DLD1 (cell line): ENCODE measurements around the gene ERC2.

Experiments used
- in situ Hi-C: cut with HindIII; loops from 2 replicates; pipeline ENCODE4 v1.10.0; 2017; ENCODE audit warnings: low sequenced_read_pairs

Gene ERC2

GRCh38 chr3:56370991-56371775 is 97.1 kb downstream of the ERC2 start:
- in situ Hi-C loops: no loop called here

- in situ Hi-C loops: no loop called here
Observed at GRCh38 chr3:56369914-56370313, 98.4 kb downstream of the ERC2 start.

DNA sequence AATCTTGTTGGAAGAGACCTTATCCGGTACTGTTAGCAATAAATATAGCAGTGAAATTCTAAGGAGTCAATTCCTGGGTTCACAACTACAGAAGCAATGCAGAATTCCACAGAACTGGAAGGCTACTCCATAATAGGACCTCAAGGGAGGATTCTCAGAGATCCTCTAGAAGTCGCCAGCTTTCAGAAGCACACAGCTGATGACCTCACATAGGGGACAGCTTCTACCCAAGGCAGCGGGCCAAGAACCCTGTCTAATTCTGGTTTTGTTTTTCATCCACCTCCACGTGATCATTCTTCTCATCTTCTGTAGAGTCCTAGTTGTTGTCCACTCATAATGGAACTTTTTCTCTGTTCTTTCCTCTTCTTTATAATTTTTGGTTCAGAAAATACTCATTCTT is 99.4 kb downstream of the ERC2 start:
- in situ Hi-C loops: no loop called here

DNA sequence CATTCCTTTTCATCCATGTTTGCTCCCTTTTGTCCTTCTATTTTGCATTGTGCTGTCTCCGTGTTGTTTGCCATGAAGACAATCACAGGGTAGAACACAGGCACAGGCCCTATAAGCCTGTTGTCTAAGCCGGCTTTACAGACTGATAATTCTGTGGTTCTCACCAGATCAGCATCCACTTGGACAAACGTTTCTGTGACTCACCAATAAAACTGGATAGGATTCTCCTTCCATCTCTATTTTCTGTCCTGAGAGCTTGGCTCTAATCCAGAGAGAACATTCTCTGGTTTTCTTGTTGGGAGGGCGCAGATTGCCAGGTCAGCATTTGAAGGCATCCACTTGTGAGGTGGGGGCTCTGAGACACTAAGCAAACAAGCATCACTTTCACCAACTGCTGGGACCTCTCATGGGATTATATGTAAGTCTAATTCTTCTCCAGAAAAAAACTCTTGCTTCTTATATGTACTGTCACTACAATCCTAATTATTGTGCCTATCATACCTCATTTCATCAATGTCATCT is 101.6 kb downstream of the ERC2 start:
- in situ Hi-C loops: no loop called here

- in situ Hi-C loops: no loop called here
Observed at GRCh38 chr3:56365905-56366640, 102.2 kb downstream of the ERC2 start.

- in situ Hi-C loops: no loop called here
Observed at GRCh38 chr3:56364665-56365064, 103.6 kb downstream of the ERC2 start.

- in situ Hi-C loops: no loop called here
Observed at GRCh38 chr3:56363720-56364119, 104.5 kb downstream of the ERC2 start.

- in situ Hi-C loops: no loop called here
Observed at GRCh38 chr3:56361731-56362130, 106.5 kb downstream of the ERC2 start.

- in situ Hi-C loops: no loop called here
Observed at GRCh38 chr3:56357266-56357665, 111.0 kb downstream of the ERC2 start.

GRCh38 chr3:56356808-56357207 is 111.5 kb downstream of the ERC2 start:
- in situ Hi-C loops: no loop called here

DNA sequence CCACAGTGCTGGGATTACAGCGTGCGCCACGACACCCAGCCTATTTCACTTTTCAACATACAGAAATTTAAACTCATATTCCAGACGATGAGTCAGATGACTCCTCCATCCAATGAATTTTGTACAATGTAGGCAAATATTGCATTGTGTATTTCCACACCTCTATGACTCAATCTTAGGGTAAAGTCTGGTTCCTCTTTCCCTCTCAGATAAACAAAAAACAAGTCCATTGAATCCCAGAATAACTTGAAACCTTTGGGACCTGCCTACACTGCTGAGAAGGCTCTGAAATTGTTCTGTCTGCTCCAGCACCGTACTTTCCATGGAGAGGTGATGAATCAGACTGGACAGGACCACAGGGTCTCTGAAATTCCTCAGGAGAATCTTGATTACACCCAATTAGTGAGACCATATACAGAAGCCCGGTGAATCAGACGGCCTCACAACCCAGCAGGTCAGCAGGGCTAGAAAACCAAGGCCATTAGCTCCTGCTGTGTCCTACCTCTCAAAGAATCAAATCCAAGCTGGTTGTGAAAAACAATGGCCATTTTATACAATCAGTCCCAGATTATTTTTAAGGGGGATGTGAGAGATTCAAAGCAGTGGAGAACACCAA is 112.6 kb downstream of the ERC2 start:
- in situ Hi-C loops: no loop called here

GRCh38 chr3:56351537-56351936 is 116.7 kb downstream of the ERC2 start:
- in situ Hi-C loops: no loop called here

DNA sequence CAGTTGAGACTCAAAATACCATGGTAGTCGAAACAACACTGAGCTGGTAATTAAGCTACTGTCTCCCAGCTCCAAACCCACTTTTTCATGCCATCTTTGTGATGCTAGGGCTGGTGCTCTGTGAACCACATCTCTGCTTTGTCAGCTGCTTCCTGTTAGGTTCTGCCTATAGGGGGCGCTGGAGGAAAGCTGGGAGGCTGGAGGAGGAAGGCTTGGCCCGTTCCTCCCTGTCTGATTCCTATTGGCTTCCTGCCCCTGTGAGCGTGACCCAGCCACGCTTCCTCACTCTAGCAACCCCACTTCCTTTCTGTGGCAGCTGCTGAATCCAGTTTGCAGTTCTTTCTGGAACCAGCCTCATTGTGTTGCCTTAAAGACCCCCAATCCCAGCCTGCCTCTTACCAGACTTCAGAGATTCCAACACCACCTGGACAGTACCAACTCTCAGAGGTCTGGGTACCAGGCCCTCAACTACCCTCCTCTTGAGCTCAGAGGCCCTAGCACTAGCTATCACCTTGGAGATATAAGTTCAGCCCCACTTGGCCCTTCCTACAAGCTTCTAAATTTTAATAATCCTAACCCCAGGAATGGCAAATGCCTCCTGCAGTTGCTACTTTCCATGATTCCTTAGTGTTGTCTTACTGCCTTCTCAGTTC is 120.9 kb downstream of the ERC2 start:
- in situ Hi-C loops: no loop called here

- in situ Hi-C loops: no loop called here
Observed at GRCh38 chr3:56342475-56342874, 125.8 kb downstream of the ERC2 start.

DNA sequence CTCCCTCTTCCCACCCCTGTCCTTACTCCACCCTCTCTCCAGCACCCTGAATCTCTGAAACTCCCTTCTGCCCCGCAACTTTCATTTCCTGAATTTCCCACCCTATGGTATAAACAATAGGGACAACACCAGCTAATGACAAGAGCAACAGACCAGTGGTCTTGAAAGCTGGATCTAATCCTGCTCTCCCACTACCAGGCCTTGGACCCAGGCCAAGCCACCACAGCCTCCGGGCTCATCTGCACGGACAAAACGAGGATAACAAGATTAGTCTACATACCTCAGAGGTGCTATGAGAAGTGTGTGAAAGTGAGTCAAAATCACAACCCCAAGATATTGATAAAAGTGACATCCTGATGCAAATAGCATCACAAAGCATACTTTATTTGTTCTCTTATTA is 128.6 kb downstream of the ERC2 start:
- in situ Hi-C loops: no loop called here

- in situ Hi-C loops: no loop called here
Observed at GRCh38 chr3:56339244-56339643, 129.0 kb downstream of the ERC2 start.

GRCh38 chr3:56336023-56336422 is 132.2 kb downstream of the ERC2 start:
- in situ Hi-C loops: no loop called here

DNA sequence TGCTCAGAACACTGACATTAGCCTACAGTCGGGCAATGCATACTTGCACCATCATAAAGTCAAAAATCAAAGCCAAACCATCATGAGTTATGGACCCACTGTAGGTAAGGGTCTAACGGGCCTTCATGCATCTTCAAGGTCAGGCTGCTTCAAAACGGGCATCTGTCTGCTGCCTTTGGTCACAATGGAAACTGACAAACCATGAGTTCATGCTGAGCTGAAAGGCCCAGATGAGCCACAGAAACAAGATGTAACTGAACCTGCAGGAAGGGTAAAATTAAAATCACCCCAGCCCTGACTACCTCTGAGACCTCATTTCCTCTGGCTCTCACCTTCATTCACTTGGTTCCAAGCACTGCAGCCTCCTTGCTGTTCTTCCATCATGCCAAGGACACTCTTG is 143.8 kb downstream of the ERC2 start:
- in situ Hi-C loops: no loop called here

DNA sequence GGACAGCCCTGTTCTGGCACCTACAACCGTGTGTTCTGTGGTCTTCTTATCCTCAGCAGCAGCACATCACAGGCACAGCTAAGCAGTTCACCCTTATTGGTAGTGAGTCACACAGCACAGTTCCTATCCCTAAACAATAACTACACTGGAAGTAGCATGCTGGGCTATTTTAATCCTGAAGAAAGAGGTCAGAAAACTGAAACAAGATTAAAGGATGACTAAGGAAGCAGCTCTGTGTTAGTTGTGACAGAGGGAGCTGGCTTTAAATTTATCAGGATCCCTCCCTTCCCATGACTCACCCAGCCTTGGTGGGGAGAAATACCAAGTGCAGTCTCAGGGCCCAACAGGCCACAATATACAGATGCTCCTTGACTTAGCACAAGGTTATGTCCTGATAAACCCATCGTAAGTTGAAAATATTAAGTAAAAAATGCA is 144.3 kb downstream of the ERC2 start:
- in situ Hi-C loops: no loop called here

GRCh38 chr3:56322862-56323261 is 145.4 kb downstream of the ERC2 start:
- in situ Hi-C loops: no loop called here

DNA sequence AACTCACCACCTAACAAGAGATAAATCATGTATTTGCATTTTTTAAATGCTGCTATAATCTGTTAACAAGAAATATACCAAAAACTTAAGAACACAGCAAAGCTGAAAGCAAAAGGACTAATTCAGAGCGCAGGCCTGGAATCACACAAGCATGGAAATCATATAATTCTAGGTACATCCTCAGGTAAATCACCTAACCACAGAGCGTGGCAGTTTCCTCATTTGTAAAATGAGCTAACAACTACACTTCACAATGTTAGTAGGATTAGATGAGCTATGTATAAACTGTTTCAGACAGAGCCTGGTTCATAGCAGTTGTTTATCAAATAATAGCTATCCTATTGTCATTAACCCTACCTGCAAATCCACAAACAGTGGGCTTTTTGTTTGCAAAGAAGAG is 146.4 kb downstream of the ERC2 start:
- in situ Hi-C loops: no loop called here
